Right lobe of liver (tissue), 4 donors: ENCODE data around the gene BOC.

Experiments used
- POLR2A ChIP-seq: fragments of 450-650 bp; IDR thresholded peaks from one replicate; pipeline ENCODE4 v1.6.1; 2017; ENCODE audit warnings: antibody characterized with exemption, mild to moderate bottlenecking
- TF ChIP-seq, protein P1 (sequence below), 4 donors: fragments of 200-600 bp in 3 of 4; fragments of 450-650 bp in 1 of 4; IDR thresholded peaks; one replicate each; pipeline versions ENCODE4 v1.5.1 to v1.8.0; 2016 to 2022; ENCODE audit warnings: antibody characterized with exemption in 4 of 4, mild to moderate bottlenecking in 2 of 4
- donor health status: DM: no; HTN: no; CAD: no.
- donor health status: DM: no; HTN: no; CAD: no.
- donor health status: DM: no; HTN: yes; CAD: no.

DNA sequence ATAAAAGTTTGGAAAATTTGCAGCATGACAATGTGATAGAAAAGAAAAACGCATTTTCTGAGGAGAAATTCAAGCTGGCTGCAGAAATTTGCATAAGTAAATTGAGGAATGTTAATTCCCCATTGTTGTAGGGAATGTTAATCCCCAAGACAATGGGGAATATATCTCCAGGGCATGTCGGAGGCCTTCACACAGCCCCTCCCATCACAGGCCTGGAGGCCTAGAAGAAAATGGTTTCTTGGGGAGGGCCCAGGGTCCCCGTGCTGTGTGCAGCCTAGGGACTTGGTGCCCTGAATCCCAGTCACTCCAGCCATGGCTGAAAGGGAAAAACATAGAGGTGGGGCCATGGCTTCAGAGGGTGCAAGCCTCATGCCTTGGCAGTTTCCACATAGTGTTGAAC lies 101.1 kb downstream of the BOC start:
- TF ChIP-seq, protein P1, sequence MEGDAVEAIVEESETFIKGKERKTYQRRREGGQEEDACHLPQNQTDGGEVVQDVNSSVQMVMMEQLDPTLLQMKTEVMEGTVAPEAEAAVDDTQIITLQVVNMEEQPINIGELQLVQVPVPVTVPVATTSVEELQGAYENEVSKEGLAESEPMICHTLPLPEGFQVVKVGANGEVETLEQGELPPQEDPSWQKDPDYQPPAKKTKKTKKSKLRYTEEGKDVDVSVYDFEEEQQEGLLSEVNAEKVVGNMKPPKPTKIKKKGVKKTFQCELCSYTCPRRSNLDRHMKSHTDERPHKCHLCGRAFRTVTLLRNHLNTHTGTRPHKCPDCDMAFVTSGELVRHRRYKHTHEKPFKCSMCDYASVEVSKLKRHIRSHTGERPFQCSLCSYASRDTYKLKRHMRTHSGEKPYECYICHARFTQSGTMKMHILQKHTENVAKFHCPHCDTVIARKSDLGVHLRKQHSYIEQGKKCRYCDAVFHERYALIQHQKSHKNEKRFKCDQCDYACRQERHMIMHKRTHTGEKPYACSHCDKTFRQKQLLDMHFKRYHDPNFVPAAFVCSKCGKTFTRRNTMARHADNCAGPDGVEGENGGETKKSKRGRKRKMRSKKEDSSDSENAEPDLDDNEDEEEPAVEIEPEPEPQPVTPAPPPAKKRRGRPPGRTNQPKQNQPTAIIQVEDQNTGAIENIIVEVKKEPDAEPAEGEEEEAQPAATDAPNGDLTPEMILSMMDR (IDR thresholded peaks at IDR 0.05): no peak
- no peak for TF ChIP-seq POLR2A
